OCI-M1 (cell line): ENCODE data around the gene UBE2I.
A peak's percentile ranks its signal among the peaks of the same experiment; 100 is the strongest.
"Not testable (repeated sequence)": the region's sequence is repeated elsewhere in the genome, so short reads cannot be mapped to it uniquely, and the experiment has no call there.

Experiments used
- DNase-seq: peaks from one replicate; lab custom pipeline; 2025; lab: John Stamatoyannopoulos, UW

UBE2I gene

DNA sequence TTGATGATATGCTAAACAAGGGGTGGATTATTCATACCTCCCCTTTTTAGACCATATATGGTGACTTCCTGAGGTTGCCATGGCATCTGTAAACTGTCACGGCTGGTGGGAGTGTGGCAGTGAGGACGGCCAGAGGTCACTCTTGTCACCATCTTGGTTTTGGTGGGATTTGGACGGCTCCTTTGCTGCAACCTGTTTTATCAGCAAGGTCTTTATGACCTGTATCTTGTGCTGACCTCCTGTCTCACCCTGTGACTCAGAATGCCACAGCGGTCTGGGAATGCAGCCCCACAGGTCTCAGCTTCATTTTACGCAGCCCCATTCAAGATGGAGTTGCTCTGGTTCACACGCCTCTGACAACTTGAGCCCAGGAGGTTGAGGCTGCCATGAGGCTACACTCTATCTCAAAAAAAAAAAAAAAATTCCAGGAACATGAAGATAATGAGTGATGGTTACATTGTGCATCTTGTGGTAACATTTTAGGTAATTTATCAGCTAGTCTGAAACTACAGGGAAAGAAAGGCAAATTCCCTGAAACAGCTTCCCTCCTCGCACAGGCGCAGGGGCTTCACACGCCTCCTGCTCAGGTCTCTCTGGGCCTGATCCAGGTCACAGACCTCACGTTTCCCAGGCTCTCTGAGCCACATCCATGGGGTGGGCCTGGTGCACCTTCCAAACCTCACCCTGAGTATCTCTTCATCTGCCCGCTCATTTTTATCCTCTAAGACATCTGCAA is 15.3 kb upstream of the UBE2I start:
- peak; percentile 48 for DNase-seq

DNA sequence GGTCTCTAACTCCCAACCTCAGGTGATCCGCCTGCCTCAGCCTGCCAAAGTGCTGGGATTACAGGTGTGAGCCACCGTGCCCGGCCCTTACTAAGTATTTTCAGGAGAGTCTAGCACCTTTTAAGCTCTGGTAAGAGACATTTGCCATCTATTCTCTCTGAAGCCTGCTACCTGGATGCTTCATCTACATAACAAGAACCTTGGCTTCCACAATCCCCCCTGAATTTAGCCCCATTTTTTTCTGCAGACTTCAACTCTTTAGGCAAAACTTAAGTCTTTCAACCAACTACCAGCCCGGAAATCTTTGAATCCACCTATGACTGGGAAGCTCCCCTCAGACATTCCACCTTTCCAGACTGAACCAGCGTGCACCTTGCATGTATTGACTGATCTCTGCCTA is 14.0 kb upstream of the UBE2I start:
- DNase-seq = no peak

DNA sequence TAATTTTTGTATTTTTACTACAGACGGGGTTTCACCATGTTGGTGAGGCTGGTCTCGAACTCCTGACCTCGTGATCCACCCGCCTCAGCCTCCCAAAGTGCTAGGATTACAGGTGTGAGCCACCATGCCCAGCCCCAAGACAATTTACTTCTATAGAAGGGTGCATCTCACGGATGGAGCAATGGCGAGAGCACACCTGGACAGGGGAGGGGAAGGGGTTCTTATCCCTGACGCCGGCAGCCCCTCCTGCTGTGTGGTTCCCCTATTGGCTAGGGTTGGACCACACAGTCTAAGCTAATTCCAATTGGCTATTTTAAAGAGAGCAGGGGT is 12.8 kb upstream of the UBE2I start:
- not testable (repeated sequence) for DNase-seq

DNA sequence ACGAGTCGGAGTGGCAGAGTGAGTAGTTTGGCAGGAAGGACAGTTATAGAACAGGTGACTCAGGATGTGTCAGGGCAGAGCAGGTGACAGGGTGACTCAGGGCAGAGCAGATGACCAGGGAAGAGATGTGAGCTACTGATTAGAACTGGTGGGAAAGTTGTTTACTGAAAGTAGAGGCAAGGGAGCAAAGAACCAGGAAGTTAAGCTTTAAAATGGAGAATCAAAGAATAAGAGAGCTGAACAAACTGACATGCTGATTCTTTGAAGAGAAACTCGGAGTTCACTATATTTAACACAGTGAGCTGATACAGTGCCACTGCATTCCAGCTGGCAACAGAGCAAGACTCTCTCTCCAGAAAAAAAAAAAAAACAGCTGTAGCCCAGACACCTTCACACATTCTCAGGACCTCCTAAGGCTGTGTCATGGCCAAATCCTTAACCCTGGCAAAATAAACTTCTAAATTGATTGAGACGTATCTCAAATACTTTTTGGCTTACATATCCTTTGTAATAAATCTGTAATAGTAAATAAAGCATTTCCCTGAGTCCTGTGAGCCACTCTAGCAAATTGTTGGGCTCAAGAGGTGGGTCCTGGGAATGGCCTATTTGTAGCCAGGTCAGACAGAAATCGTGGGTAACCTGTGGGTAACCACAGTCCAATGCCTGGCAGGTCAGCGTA is 12.3 kb upstream of the UBE2I start:
- DNase-seq = peak; percentile 41

DNA sequence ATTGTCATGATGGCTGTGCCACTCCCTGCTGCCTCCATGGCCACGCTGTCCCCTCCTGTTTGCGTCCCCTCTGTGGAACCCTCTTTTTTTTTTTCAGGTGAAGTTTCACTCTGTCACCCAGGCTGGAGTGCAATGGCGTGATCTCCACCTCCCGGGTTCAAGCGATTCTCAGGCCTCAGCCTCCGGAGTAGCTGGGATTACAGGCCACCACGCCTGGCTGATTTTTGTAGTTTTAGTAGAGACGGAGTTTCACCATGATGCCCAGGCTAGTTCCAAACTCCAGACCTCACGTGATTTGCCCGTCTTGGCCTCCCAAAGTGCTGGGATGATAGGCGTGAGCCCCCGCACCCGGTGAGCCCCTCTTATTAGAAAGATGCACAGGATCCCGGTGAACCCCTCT is 11.0 kb upstream of the UBE2I start:
- DNase-seq = no peak

DNA sequence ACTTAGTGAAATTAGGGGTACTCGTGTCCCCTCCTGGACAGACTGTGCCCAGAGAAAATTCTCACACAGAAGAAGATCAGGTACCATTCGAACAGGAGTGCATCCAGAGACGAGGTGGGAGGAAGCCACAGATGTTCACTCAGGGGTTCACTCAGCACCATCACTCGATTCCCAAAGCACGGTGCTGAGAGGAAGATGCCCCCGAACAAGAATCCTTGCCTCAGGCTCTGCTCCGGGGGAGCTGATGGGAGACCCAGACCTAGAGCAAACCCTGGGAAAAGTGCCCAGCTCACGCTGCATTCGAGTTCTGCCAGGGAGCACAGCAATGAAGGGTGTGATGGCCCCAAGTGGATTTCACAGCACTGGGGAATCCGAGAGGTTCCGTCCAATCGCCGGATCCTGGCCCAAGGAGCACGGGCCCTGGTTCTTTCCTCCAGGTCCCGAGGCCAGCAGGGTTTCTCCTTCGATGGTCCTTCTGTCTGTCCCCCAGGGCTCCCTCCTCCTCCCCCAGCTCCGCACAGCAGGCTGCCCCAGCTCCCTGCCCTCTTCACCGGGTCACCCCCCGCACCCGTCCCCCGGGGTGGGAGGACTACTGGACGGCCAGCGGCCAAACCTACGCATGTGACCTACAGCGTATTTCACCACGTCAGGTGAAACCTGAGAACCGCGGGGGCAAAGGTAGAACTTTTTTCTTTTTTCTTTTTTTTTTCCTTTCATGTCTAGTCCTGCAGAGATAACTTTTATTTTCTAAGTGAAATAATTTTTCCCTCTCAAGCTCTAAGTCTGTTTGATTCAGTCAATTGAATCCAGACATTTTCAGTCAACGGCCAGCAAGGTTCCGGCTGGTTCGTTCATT is 10.2 kb upstream of the UBE2I start:
- DNase-seq = no peak

DNA sequence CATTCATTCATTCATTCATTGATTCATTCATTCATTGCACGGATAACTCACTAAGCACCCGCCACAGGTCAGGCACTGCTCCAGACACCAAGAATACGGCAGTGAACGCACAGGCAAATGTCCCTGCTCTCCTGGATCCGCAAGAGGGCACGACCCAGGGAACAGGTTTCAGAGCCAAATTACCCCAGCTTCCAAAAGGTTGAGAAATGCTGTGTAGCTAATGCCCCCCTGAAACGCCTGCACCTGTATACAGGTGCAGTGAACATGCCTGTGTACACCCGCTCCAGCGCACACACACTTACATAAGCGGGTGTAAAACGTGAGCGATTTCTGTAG is 9.6 kb upstream of the UBE2I start:
- no peak for DNase-seq

DNA sequence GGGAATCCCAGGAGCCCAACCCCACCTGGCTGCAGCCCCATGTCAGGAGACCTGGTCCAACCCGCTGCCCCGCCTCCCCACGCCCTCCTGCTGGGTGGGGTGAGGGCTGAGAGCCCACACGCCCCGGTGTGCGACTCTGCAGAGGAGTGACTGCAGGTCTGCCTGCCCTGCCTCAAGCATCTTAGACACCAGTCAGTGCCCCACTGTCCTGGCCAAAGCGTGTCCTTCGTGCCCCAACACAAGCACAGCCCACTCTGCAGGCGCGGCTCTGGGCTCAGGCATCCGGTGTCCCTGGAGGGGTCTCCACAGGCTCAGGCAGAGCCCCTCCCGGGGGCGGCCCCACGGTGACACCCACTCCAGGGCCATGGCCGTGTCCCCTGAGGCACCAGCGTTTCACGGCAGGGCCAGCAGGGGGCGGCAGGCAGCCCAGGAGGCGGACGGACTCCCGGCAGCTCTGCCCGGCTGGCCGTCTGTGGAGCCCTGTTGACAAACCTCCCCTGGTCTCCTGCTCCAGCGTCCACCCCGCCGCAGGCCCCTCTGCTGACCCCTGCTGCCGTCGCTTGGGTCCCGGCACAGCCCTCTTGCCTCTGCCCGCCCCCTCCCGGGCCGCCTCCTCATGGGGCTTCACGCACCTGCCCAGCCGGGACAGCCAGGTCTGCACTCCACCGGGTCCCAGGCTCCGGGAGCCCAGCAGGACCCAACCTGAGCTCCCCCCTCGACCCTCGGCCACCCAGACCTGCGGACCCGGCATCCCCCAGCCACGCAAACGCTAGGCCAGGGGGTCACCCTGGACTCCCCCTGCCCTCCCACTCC is 8.6 kb upstream of the UBE2I start:
- DNase-seq = peak; percentile 82

DNA sequence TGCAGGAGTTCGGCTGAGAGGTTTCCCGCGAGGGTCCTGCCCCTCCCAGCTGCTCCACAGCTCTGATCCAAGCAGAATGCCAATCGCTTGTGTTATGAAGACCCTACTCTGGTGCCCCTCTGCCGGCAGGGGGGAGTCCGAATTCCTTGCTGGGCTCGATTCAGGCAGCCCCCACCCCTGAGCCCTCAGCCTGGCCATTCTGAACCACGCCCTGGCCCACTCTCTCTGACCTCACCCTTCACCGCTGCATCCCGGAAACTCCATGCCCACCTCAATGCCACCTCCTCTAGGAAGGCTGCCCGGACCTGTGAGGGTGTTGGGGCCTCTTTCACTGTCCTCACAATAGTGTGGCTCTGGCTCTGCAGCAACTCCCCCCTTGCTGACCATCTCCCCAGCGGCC is 7.9 kb upstream of the UBE2I start:
- DNase-seq = no peak

DNA sequence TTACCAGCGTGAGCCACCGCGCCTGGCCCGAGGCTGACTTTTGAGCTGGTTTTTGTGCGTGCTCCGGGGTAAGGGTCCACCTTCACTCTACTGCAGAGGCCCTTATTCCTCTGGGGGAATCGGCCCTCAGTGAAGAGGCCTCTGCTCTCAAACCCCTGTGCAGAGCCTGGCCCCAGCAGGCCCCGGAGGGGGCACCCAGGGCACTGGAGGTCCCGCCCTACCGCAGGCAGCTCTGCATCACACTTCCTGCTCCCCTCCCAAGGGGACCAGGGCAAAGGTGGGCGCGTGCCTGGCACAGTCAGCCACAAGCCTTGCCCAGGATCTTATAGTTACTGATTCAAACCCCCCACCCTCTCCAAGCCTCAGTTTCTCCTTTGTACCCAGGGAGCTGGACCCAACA is 3.6 kb upstream of the UBE2I start:
- DNase-seq = no peak

DNA sequence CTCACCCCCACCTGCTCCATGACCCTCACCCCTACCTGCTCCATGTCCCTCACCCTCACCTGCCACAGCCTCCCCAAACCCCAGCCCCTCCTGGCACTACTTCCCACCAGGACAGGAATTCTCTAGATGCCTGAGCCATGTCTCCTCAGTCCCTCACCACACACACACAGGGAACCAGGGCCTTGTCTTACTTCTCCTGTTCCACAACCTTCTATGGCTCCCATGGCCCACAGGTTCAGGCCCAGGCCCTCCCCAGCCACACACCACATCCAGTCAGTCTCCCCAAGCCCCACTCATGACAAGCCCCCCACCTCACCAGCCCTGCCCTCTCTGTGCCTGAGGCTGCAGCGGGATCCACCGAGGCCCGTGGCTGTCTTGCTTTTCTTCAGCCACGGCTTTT is 3.1 kb upstream of the UBE2I start:
- DNase-seq = no peak

DNA sequence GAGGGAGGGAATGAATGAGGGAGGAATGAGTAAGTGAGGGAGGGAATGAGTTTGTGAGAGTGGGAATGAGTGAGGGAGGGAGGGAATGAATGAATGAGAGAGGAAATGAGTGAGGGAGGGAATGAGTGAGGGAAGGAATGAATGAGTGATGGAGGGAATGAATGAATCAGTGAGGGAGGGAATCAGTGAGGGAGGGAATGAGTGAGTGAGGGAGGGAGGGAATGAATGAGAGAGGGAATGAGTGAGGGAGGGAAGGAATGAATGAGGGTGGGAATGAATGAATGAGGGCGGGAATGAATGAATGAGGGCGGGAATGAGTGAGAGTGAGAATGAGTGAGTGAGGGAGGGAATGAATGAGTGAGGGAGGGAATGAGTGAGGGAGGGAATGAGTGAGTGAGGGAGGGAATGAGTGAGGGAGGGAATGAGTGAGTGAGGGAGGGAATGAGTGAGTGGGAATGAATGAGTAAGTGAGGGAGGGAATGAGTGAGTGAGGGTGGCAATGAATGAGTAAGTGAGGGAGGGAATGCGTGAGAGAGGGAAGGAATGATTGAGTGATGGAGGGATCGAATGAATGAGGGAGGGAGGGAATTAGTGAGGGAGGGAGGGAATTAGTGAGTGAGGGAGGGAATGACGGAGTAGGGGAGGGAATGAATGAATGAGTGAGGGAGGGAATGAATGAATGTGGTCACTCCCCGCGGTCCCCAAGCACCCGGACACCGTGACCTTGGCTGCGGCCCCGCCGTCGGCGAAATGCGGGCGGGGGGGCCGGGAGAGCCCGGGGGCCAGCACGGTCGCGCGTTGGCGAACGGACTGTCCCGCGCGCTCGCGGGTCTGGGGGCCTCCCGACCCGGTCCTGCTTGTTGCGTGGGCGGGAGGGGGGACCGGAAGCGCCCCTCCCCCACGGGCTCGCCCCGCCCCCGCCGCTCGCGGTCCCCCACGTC is 1.1 kb upstream of the UBE2I start:
- DNase-seq = peak; percentile 89

DNA sequence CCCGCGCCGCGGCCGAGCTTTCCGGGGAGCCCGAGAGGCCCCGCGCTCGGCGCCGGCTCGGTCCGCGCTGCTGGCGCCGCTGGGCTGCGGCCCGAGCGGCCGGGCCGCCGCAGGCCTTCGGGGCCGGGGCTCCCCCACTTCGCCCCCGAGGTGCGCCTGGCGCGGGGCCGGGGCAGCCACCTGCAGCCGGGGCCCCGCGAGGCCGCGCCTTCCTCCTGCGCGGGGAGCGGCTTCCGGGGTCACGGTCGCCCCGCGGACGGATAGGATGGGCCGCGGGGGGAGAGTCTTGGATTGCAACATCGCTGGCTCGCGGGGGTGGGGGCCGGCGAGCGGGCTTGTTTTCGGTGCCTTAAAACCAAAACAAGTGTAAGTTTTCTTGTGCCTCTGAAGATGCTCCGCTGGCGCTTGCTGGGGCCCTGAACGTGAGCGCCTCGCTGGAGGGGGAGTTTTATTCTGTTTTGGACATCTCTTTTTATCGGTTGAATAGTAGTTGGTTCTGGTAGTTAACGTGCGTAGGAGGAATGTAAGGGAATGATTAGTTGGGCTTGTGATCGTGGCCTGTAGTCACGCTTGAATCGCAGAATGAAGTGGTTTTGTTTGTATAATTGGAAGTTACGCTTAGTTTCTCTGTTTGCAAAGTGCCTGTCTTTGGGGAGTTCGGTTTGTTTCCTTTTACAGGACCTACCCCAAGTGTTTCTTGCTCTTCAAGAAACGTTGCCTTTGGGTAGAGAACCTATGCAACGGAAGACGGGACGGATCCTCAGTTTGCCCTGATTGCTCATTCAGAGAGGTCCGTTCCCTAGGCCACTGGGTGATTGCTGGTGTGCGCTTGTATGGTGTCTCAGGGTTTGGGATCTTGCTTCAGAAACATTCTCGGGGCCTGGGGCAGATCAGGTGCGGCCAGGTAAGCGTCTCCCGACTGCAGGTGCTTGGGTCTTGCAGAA is 724 bp downstream of the UBE2I start:
- DNase-seq = peak; percentile 58

DNA sequence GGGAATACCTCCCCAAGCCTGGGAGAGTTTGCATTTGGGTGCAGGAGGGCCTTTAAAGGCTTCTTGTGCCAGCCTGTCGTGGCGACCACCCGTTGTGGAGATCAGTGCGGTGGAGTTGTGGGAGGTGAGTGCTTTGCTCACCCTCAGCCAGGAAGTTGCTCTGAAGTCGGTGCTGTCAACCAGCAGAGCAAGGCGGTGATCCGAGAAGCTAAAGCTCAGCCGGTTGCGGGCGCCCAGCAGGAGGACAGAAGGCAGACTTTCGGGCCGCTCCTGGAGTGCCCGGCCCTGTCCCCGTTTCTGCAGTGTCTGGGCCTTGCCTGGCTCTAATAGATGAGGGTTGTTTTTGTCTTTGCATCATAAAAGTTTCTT is 1.4 kb downstream of the UBE2I start:
- DNase-seq = no peak

DNA sequence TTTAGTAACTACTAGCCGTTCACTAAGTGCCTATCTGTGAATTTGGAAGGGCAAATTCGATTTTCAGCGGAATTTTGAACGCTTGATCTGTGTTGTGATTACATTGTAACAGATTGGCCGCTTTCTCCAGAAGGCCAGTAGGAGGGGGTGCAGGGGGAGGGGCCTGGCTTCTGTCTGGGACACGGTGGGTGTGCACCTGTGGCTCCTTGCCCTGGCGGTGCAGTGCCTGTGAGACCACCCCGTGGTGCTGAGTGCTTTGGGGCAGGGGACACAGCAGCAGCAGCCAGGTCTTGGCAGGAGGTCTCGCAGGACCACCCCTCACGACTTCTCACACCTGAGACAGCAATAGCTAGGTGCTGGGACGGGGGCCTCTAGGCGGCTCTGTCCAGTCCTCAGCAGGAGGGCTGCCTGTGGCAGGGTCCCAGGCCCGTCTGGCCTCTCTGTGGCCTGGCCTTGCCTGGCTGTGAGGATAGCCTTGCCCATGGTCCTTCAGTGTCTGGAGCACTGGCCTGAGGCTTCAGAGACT is 1.8 kb downstream of the UBE2I start:
- no peak for DNase-seq

DNA sequence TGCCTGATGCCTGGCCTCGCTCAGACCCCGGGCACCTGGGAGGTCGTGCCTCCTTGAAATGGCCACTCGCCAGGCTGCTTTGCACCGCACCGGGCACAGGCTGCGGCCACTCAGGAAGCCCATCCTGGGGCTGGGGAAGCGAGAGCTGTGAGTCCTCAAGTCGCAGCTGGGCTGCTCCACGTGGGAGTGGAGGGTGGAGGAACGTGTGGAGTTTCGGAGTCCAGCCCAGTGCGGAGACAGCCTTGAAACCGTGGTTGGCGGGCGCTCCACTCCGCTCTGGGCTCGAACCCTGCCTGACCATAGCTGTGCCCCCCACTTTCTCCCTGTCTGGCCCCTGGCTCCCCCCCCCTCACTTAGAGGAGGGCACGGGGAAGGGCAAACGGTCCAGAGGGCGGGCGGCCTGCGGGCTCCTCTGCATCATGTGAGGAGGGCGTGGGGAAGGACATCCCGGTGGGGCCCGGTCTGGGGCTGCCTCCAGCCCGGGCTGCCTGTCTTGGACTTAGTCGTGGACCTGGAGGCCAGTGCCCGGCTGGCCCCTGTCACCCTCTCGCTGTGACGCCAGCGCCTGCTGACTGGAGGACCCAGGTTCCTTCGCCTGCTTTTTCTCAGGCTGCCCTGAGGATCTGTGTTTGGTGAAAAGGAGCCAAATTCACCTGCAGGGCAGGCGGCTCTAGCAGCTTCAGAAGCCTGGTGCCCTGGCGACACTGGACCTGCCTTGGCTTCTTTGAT is 2.5 kb downstream of the UBE2I start:
- no peak for DNase-seq

DNA sequence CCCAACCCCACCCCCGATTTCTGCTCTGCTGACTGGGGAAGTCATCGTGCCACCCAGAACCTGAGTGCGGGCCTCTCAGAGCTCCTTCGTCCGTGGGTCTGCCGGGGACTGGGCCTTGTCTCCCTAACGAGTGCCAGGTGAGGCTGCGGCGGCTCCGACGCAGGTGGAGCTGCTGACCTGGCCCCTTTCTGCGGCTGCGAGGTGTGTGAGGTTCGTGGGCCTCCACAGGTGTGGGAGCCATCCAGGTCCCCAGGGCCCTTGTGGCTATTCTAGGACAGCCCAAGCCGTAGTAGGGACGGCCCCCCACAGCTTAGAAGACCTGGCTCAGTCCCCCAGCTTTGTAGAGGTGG is 3.0 kb downstream of the UBE2I start:
- no peak for DNase-seq

DNA sequence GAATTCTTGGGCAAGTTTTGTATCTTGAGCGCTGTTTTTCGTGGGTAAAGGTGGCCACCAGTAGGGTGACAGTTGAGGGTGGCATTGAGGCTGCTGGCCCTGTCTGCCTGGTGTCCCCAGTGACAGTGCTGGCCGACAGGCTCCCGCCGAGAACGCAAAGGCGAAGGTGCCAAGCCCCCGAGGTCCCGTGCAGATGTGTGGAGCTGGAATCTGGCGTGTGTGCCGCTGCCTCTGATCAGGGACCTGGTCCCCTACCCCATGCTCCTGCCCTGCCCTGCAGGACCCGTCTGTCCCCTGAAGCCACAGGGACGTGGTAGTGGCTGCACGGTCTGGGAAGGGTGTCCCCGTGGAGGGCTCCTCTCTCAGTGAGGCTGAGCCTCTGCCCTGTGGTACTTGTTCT is 3.5 kb downstream of the UBE2I start:
- DNase-seq = no peak

DNA sequence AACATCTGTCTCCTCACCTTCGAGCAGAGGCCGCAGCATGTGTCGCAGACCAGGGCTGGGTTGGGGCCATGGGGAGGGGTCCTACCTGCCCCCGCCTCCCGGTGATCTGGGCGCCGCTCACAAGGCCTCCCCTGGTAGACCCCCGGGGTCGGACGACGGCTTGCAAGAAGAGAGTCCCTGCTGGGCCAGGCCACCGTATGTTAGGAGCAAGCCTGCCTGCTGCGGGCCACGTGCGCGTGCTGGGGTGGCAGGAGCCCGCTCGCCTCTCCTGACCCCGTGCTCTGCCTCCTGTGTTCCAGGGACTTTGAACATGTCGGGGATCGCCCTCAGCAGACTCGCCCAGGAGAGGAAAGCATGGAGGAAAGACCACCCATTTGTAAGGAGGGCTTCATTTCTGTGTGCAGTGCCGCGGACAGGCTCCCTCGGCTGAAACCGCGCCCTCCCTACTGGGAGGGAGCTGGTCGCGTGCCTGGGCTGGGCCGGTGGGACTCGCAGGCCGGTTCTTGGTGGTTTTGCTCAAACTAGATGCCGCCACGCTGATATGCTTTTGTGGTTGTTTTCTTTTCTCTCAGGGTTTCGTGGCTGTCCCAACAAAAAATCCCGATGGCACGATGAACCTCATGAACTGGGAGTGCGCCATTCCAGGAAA is 4.4 kb downstream of the UBE2I start:
- DNase-seq = no peak
